RWPE1 (cell line): ENCODE data around the gene C19orf47.
A peak's percentile ranks its signal among the peaks of the same experiment; 100 is the strongest.

Experiments
- CTCF ChIA-PET: fragments of 350-600 bp; sonication (Branson Sonifier 250); formaldehyde crosslinking; extraction: SDS; loops from one replicate; lab custom pipeline; 2021; lab: Yijun Ruan, JAX
- POLR2A ChIA-PET: fragments of 400-600 bp; formaldehyde crosslinking; extraction: SDS; loops from one replicate; lab custom pipeline; 2020; ENCODE audit warnings: antibody characterized with exemption; ENCODE audit not compliant: low non-redundant PET; lab: Yijun Ruan, JAX
- DNase-seq: peaks from one replicate; pipeline ENCODE4 v3.0.0; 2012; ENCODE audit warnings: low spot score
- H3K27ac ChIP-seq: fragments of 450-650 bp; 2 replicates; pipeline ENCODE4 v1.5.1; 2017
- TF ChIP-seq, protein P1 (sequence below): fragments of 450-650 bp; conservative IDR thresholded peaks from 2 replicates; pipeline ENCODE4 v1.5.1; 2017; ENCODE audit warnings: low read depth, mild to moderate bottlenecking

C19orf47 gene

DNA sequence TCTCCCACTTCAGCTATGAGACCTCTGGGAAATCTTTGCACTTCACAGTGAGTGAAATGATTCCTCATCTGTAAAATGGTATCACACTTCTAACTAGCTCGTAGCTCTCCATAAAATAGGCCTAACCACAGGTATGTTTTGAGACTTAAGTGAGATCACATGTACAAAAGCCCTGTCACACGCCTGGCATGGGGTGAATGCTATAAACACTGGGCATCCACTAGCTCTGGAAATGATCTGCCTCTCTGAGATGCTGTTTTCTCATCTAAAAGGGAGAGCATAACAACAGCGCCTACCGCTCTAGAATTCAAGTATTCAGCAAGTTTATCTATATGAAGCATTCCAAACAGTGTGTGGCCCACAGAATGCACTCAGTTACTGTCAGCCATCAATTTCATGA, 65.3 kb downstream of the C19orf47 start:
- no peak for DNase-seq
- peak overlapping the region; percentile 89 for H3K27ac ChIP-seq
- CTCF ChIA-PET = interaction anchor here (1.1 kb wide), 1 partner anchor 23 kb away, joined by 4 read pairs; no protein-coding TSS in a partner anchor
- POLR2A ChIA-PET = no interaction called here
- TF ChIP-seq, protein P1, sequence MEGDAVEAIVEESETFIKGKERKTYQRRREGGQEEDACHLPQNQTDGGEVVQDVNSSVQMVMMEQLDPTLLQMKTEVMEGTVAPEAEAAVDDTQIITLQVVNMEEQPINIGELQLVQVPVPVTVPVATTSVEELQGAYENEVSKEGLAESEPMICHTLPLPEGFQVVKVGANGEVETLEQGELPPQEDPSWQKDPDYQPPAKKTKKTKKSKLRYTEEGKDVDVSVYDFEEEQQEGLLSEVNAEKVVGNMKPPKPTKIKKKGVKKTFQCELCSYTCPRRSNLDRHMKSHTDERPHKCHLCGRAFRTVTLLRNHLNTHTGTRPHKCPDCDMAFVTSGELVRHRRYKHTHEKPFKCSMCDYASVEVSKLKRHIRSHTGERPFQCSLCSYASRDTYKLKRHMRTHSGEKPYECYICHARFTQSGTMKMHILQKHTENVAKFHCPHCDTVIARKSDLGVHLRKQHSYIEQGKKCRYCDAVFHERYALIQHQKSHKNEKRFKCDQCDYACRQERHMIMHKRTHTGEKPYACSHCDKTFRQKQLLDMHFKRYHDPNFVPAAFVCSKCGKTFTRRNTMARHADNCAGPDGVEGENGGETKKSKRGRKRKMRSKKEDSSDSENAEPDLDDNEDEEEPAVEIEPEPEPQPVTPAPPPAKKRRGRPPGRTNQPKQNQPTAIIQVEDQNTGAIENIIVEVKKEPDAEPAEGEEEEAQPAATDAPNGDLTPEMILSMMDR = no peak

GRCh38 chr19:40282209-40282580, 66.0 kb downstream of the C19orf47 start:
- TF ChIP-seq, protein P1 = no peak
- POLR2A ChIA-PET = no interaction called here
- H3K27ac ChIP-seq = peak overlapping the region; percentile 18; the same call in 1 of the 2 replicates
- no peak for DNase-seq
- CTCF ChIA-PET = interaction anchor here (1.1 kb wide), 1 partner anchor 23 kb away, joined by 4 read pairs; no protein-coding TSS in a partner anchor

DNA sequence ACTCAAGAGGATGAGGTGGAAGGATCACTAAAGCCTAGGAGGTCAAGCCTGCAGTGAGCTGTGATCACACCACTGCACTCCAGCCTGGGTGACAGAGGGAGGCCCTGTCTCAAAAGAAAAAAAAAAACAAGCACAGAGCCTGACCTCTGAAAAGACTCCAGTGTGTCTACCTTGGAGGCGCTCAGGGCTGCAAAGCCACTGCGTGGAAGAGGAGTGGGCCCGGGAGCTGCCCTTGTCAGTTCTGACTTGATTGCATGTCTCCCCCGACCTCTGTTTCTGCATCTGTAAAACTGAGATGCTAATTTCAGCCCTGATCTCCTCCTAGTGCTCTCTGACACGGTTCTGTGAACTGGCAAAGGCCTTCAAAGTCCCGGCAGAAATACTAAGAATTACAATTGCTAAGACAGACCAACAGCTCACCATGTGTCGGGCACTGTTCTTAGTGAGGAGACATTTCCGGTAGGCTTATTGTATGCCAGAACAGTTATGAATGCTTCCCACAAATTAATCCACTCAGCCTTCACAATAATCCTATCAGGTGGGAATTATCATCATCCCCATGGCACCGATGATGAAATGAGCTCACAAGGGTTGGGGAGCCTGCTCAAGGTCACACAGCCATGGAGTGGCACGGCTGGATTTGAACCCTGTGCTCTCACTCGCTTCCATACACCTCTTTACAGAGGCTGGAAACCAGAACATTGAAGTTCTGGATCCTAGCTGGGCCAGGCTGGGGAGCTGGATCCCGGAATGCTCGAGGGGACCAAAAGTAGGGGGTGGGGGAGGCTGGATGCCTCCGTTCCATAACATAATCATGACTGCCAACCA, 66.6 kb downstream of the C19orf47 start:
- ChIA-PET POLR2A (no interaction called here), CTCF (no interaction called here)
- DNase-seq = no peak
- TF ChIP-seq, protein P1 = no peak
- peak overlapping the region; percentile 18; the same call in 1 of the 2 replicates for H3K27ac ChIP-seq

DNA sequence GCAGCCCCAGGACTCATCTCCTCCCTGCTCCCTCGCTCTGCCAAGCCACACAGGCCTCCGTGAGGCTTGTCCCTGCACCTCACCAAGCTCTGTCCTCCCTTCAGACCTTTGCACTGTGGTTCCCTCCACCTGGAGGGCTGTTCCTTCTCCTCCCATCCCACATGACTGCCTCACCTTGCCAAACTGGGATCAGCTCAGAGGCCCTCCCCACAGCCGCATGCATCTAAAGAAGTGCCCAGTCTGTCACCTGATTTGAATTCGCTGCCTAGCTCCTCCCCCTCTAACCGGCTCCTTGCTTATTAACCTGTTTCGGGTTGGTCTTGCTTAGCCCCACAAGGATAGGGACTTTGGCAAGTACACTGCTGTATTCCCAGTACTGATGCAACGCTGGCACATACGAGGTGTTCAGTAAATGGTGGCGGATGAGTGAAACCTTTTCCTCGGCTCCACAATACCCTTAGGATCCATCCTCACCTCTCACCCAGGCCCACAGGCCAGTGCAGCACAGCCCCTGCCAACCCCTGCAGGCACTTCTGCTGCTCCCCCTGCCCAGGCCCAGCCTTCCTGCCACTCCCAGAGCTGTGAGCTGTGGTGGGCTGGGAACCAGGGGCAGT, 67.5 kb downstream of the C19orf47 start:
- ChIA-PET POLR2A (no interaction called here), CTCF (no interaction called here)
- H3K27ac ChIP-seq = peak overlapping the region; percentile 20; the same call in 1 of the 2 replicates
- TF ChIP-seq, protein P1 = no peak
- no peak for DNase-seq

GRCh38 chr19:40279761-40280607, 68.2 kb downstream of the C19orf47 start:
- POLR2A ChIA-PET = no interaction called here
- peak overlapping the region; percentile 20; the same call in 1 of the 2 replicates for H3K27ac ChIP-seq
- CTCF ChIA-PET = no interaction called here

More at GRCh38 chr19:40279761-40280607, 68.2 kb downstream of the C19orf47 start:
- TF ChIP-seq, protein P1 = no peak
- no peak for DNase-seq
